GM12878 (cell line): ENCODE data around the gene FXYD7. TPM values are rescaled to one million over a fixed set of nuclear protein-coding genes. Genes with fewer than 3 reads are reported as not detected.

Source experiments
- ATAC-seq: fragments of 200-7000 bp; cut with Tn5 transposase; 3 replicates; pipeline ENCODE4 v1.9.1; 2020; ENCODE audit warnings: mild to moderate bottlenecking, moderate library complexity
- BruUV-seq: library from RNA; stranded (reverse); fragments of 400-500 nt; replicated peaks from 2 replicates; lab custom pipeline; 2021; lab: Mats Ljungman, UMichigan
- CTCF ChIA-PET: fragments of 300-600 bp; sonication (Branson Sonifier 250); formaldehyde crosslinking; extraction: SDS; loops from one replicate; lab custom pipeline; 2021; ENCODE audit warnings: inconsistent platforms; lab: Yijun Ruan, JAX
- POLR2A ChIA-PET: fragments of 350-600 bp; formaldehyde crosslinking; extraction: SDS; loops from one replicate; lab custom pipeline; 2021; ENCODE audit warnings: inconsistent platforms; lab: Charles Lee
- RAD21 ChIA-PET: fragments of 300-600 bp; sonication (Branson Sonifier 250); formaldehyde crosslinking; loops from one replicate; lab custom pipeline; 2023; ENCODE audit warnings: antibody characterized with exemption; ENCODE audit not compliant: unreplicated experiment; lab: Charles Lee
- SMC1A ChIA-PET: fragments of 300-600 bp; sonication (Branson Sonifier 250); formaldehyde crosslinking; loops from one replicate; lab custom pipeline; 2023; ENCODE audit not compliant: unreplicated experiment, uncharacterized antibody; lab: Charles Lee
- DNase-seq: peaks from one replicate; pipeline ENCODE4 v3.0.0-alpha.2; 2011; ENCODE audit warnings: low read depth, low spot score
- FAIRE-seq: peaks from 3 replicates; lab custom pipeline; 2011; peaks lifted over from hg19 to GRCh38; lab: Jason Lieb, UNC
- H2AFZ ChIP-seq: 2 replicates; pipeline ENCODE4 v1.6.0; 2011; ENCODE audit warnings: low read depth, low read length, control low read depth; ENCODE audit not compliant: control insufficient read depth
- H3K27ac ChIP-seq: 2 replicates; pipeline ENCODE4 v1.5.1; 2011; ENCODE audit warnings: control low read depth; ENCODE audit not compliant: control insufficient read depth, insufficient read depth
- H3K27me3 ChIP-seq, 2 experiments: replicated peaks in 1 of 2; 2 replicates each; pipeline versions ENCODE4 v1.6.0 to v1.6.1; 2011; ENCODE audit warnings: low read length in 1 of 2; ENCODE audit not compliant: control insufficient read depth in 2 of 2, insufficient read depth in 2 of 2
- H3K36me3 ChIP-seq, 2 experiments: 2 replicates each; pipeline ENCODE4 v1.5.1; 2011; ENCODE audit warnings: low read length in 1 of 2; ENCODE audit not compliant: control insufficient read depth in 2 of 2, insufficient read depth in 2 of 2
- H3K4me1 ChIP-seq: 2 replicates; pipeline ENCODE4 v1.6.1; 2011; ENCODE audit warnings: mild to moderate bottlenecking, low read length, moderate library complexity, mixed read lengths; ENCODE audit not compliant: control insufficient read depth, insufficient read depth
- H3K4me2 ChIP-seq: 2 replicates; pipeline ENCODE4 v1.6.0; 2011; ENCODE audit warnings: control low read depth; ENCODE audit not compliant: control insufficient read depth, insufficient read depth
- H3K4me3 ChIP-seq: fragments of 200-600 bp; sonication (generic); 2 replicates; pipeline ENCODE4 v1.5.1; 2016
- H3K79me2 ChIP-seq: 2 replicates; pipeline ENCODE4 v1.6.0; 2011; ENCODE audit warnings: low read length; ENCODE audit not compliant: control insufficient read depth, insufficient read depth
- H3K9ac ChIP-seq: 2 replicates; pipeline ENCODE4 v1.8.0; 2011; ENCODE audit warnings: low read length, control low read depth, mixed read lengths; ENCODE audit not compliant: control insufficient read depth, insufficient read depth
- H3K9me3 ChIP-seq: replicated peaks from 3 replicates; pipeline ENCODE4 v1.5.1; 2011; ENCODE audit warnings: mild to moderate bottlenecking, low read length; ENCODE audit not compliant: control insufficient read depth, insufficient read depth
- H4K20me1 ChIP-seq: 2 replicates; pipeline ENCODE4 v1.6.0; 2011; ENCODE audit not compliant: control insufficient read depth, insufficient read depth
- CHD4 ChIP-seq: fragments of 200-600 bp; sonication (generic); IDR thresholded peaks from 2 replicates; pipeline ENCODE4 v1.6.1; 2016; ENCODE audit warnings: mild to moderate bottlenecking
- HDAC2 ChIP-seq: fragments of 200-600 bp; sonication (generic); IDR thresholded peaks from 2 replicates; pipeline ENCODE4 v1.6.1; 2017
- JUNB ChIP-seq: IDR thresholded peaks from 2 replicates; pipeline ENCODE4 v1.6.1; 2016; ENCODE audit warnings: antibody characterized with exemption, mild to moderate bottlenecking
- USF1 ChIP-seq: IDR thresholded peaks from 2 replicates; pipeline ENCODE4 v1.6.1; 2011; ENCODE audit warnings: borderline replicate concordance, low read depth, mild to moderate bottlenecking, moderate library complexity, mixed read lengths, low read length; ENCODE audit not compliant: insufficient read depth; ENCODE audit errors: extremely low read length
- ZNF622 ChIP-seq: fragments of 450-650 bp; IDR thresholded peaks from 2 replicates; pipeline ENCODE4 v1.6.1; 2017; ENCODE audit warnings: mild to moderate bottlenecking, inconsistent platforms
- WGBS: methylation state at CpG from one replicate; pipeline ENCODE4 v1.1.6; 2016; ENCODE audit warnings: low lambda C conversion rate; ENCODE audit not compliant: insufficient replicate concordance, insufficient coverage; ENCODE audit errors: missing lambda C conversion rate; 5-methylcytosine and 5-hydroxymethylcytosine counted together
- in situ Hi-C: fragments of 300-500 bp; cut with MboI; formaldehyde crosslinking; loops from 9 replicates; pipeline ENCODE4 v1.14.3; 2018; ENCODE audit warnings: mixed read lengths
- intact Hi-C: fragments of 100-400 bp; cut with micrococcal nuclease; formaldehyde crosslinking; loops from one replicate; pipeline ENCODE4 v1.14.2; 2022; ENCODE audit not compliant: unreplicated experiment
- polyA plus RNA-seq, 11 experiments: library from polyadenylated mRNA; depleted of rRNA in 4 of 11; unstranded in 6 of 11; stranded (reverse) in 5 of 11; fragments of >200 nt; fragmentation: Nextera tagmentation in 4 of 11; fragmentation: Illumina TruSeq in 1 of 11; extraction: Ambion mirVana in 4 of 11; extraction: Trizol in 1 of 11; gene quantifications; 1 replicate in 1 of 11; 2 replicates in 10 of 11; pipeline versions ENCODE4 v1.2.1 to v1.2.3, GENCODE V29; 2011 to 2016; ENCODE audit warnings: inconsistent platforms in 2 of 11, missing spikeins in 2 of 11, low read depth in 1 of 11
- total RNA-seq, 4 experiments: library from RNA; depleted of rRNA in 3 of 4; stranded (reverse); fragments of >200 nt in 3 of 4; fragmentation: Illumina TruSeq in 1 of 4; extraction: Trizol in 1 of 4; gene quantifications; 2 replicates each; pipeline versions ENCODE4 v1.2.1 to v1.2.3, GENCODE V29; 2013 to 2021
- TF ChIP-seq, protein P1 (sequence below): fragments of 450-650 bp; IDR thresholded peaks from 2 replicates; pipeline ENCODE4 v1.6.1; 2016; ENCODE audit warnings: mild to moderate bottlenecking

Gene FXYD7
- total and polyA plus RNA-seq, 10 of the 15 experiments (the other 5 are each of a cell fraction or from before 2014, with no cell fraction given): 0.07 to 0.28 (median 0.12) TPM; not detected in 7

DNA sequence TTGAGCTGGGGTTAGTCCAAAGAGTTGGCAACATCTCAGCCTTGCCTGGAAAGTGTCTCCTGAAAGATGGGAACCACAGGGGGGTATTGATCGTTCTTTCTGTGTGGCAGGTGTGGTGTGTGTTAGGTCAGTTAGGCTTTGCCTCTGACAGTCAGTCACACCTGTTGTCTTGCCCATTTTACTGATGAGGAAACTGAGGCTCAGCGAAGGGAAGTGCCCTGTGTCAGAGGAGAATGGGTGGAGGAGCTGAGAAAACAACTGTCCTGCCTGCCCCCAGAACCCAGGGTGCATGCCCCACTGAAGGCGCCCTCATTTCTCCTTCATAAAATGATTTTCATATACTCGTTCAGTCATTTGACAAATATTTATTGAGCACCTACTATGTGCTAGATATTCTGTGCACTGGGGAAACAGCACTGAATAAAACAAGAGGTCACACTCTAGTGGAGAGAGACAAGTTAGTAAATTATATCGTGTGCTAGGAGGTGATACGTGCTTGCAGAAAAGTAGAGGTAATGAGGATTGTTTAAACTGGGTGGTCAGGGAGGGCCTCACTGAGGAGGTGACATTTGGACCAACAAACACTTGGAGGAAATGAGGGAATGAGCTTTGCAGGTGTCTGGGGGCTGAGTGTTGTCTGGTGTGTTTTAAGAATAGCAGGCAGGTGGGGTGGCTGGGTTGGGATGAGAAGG, 13.1 kb downstream of the FXYD7 start:
- intact Hi-C loops (loop anchor here (5.0 kb wide), 1 partner anchor 51 kb away; no protein-coding TSS in a partner anchor), in situ Hi-C loops (no loop called here)
- POLR2A ChIA-PET: no interaction called here
- CTCF ChIA-PET: interaction anchor here (0.9 to 1.3 kb wide), 2 partner anchors 14 to 47 kb away, joined by 3 read pairs; no protein-coding TSS in a partner anchor
- Histone ChIP-seq H3K27ac (peak overlapping the region; percentile 34; the same call in 1 of the 2 replicates), H3K4me2 (peak overlapping the region; percentile 81), H3K4me3 (peak overlapping the region; percentile 98), H3K4me1 (peaks cover 6% of the 10 kb centered on the region), H3K9me3 (no peaks in the 10 kb centered on the region; the same call in 2 of the 3 replicates), H2AFZ (no peak overlapping the region), H4K20me1 (no peaks in the 10 kb centered on the region), H3K79me2 (peaks cover 19% of the 10 kb centered on the region), H3K9ac (peak overlapping the region; percentile 75), H3K27me3 (peaks cover 0 to 3% of the 10 kb centered on the region in 2 experiments; a peak in 1 of 4 replicates), H3K36me3 (peaks cover 2 to 23% of the 10 kb centered on the region in 2 experiments)
- ATAC-seq: no peak
- RAD21 ChIA-PET: interaction anchor here (1.0 kb wide), 1 partner anchor 14 kb away, joined by 3 read pairs; no protein-coding TSS in a partner anchor
- no peak for FAIRE-seq
- TSS peak; percentile 54 for BruUV-seq
- DNase-seq: no peak
- SMC1A ChIA-PET: interaction anchor here (0.9 kb wide), 1 partner anchor 10 kb away, joined by 3 read pairs; no protein-coding TSS in a partner anchor
- 71% methylated on average over 6 of the region's 6 CpGs for WGBS
- TF ChIP-seq, protein P1, sequence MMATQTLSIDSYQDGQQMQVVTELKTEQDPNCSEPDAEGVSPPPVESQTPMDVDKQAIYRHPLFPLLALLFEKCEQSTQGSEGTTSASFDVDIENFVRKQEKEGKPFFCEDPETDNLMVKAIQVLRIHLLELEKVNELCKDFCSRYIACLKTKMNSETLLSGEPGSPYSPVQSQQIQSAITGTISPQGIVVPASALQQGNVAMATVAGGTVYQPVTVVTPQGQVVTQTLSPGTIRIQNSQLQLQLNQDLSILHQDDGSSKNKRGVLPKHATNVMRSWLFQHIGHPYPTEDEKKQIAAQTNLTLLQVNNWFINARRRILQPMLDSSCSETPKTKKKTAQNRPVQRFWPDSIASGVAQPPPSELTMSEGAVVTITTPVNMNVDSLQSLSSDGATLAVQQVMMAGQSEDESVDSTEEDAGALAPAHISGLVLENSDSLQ: no peak
- TF ChIP-seq HDAC2: no peak
- TF ChIP-seq CHD4: no peak
- TF ChIP-seq USF1: no peak
- TF ChIP-seq JUNB: no peak
- TF ChIP-seq ZNF622: no peak
